Right lobe of liver (tissue), 6 donors: ENCODE data around the gene MIOX. TPM values are rescaled to one million over a fixed set of nuclear protein-coding genes. Genes with fewer than 3 reads are reported as not detected.

ENCODE experiments used
- ATAC-seq, 4 donors: fragments of 200-7000 bp; cut with Tn5 transposase; one replicate each; pipeline ENCODE4 v1.9.1; 2020; ENCODE audit warnings: mild to moderate bottlenecking in 4 of 4, moderate library complexity in 4 of 4
- DNase-seq, 3 donors: peaks; one replicate each; pipeline ENCODE4 v3.0.0-alpha.2; 2020
- H3K27ac ChIP-seq, 3 donors: fragments of 200-600 bp; one replicate each; pipeline ENCODE4 v1.8.0; 2022
- H3K27me3 ChIP-seq, 2 donors: fragments of 200-600 bp; one replicate each; pipeline ENCODE4 v1.8.0; 2022
- H3K36me3 ChIP-seq, 4 donors: fragments of 200-600 bp; sonication (generic) in 1 of 4; one replicate each; pipeline versions ENCODE4 v1.5.1 to v1.8.0; 2017 to 2022; ENCODE audit warnings: control low read depth in 1 of 4
- H3K4me1 ChIP-seq, 4 donors: fragments of 200-600 bp; sonication (generic) in 1 of 4; one replicate each; pipeline versions ENCODE4 v1.5.1 to v1.8.0; 2017 to 2022; ENCODE audit warnings: control low read depth in 1 of 4
- H3K4me3 ChIP-seq, 3 donors: fragments of 200-600 bp; one replicate each; pipeline ENCODE4 v1.8.0; 2022
- H3K9me3 ChIP-seq, 4 donors: fragments of 200-600 bp; sonication (generic) in 1 of 4; one replicate each; pipeline versions ENCODE4 v1.5.1 to v1.8.0; 2017 to 2022; ENCODE audit warnings: control low read depth in 1 of 4
- POLR2A ChIP-seq: fragments of 450-650 bp; IDR thresholded peaks from one replicate; pipeline ENCODE4 v1.6.1; 2017; ENCODE audit warnings: antibody characterized with exemption, mild to moderate bottlenecking
- WGBS: methylation state at CpG from one replicate; pipeline ENCODE4 v1.1.6; 2018; ENCODE audit warnings: low coverage, low lambda C conversion rate; ENCODE audit not compliant: insufficient coverage; ENCODE audit errors: missing lambda C conversion rate; 5-methylcytosine and 5-hydroxymethylcytosine counted together
- intact Hi-C, 2 donors: fragments of 100-400 bp; cut with DNase I; formaldehyde crosslinking; loops; one replicate each; pipeline versions ENCODE4 v1.11.2 to v1.14.1; 2022
- total RNA-seq, 6 experiments: library from RNA; depleted of rRNA in 2 of 6; stranded (reverse); fragments of >200 nt in 2 of 6; fragmentation: NEBNext Ultra II Directional in 3 of 6; extraction: Animal tissue kit (Norgen Biotek cat#: 25700) in 3 of 6; gene quantifications; one replicate each; pipeline versions ENCODE4 v1.1.0 to v1.2.4, GENCODE V29; 2016 to 2023
- TF ChIP-seq, protein P1 (sequence below), 4 donors: fragments of 200-600 bp in 3 of 4; fragments of 450-650 bp in 1 of 4; IDR thresholded peaks; one replicate each; pipeline versions ENCODE4 v1.5.1 to v1.8.0; 2016 to 2022; ENCODE audit warnings: antibody characterized with exemption in 4 of 4, mild to moderate bottlenecking in 2 of 4
- donor health status: DM: no; HTN: yes; CAD: no.
- donor health status: DM: no; HTN: no; CAD: no.
- donor health status: DM: no; HTN: no; CAD: no.
- donor health status: DM: no; HTN: yes; CAD: no.
- donor health status: DM: no; HTN: yes; CAD: no.

Gene MIOX
- total RNA-seq, 6 experiments from 2014 or later = not detected

DNA sequence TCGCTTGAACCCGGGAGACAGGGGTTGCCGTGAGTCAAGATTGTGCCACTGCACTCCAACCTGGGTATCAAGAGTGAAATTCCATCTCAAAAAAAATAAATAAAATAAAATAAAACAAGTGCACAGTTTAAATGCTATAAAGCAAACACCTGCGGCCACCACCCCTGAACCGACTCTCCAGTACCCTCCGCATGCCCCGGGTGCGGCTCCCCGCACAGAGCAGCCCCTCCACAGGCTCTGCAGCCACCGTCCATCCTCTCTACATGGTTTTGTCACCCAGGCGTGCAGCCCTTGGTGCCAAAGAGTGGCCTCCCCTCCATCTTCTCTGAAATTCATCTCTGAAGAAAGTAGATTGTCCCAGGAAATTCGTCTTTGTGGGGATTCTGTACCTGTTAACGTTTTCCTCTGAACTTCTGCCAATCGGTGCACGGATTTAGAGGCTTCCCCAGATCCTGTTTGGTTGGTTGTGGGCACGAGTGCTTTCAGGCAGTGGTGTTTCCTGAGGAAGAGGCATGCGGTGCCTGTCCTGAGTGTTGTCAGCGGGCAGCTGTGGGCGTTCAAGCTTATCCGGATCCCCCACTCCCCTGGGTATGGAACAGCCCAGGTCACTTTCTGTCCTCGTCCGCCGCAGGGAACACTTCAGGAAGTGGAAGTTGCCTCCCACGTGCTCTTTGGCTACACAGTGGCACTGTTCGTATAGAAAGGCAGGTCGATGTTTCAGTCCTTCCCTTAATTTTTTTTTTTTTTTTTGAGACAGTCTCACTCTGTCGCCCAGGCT, 4.1 kb downstream of the MIOX start:
- H3K27me3 ChIP-seq = no peaks in the 10 kb centered on the region
- no peak overlapping the region for H3K4me3 ChIP-seq
- no peak for TF ChIP-seq POLR2A
- TF ChIP-seq, protein P1, sequence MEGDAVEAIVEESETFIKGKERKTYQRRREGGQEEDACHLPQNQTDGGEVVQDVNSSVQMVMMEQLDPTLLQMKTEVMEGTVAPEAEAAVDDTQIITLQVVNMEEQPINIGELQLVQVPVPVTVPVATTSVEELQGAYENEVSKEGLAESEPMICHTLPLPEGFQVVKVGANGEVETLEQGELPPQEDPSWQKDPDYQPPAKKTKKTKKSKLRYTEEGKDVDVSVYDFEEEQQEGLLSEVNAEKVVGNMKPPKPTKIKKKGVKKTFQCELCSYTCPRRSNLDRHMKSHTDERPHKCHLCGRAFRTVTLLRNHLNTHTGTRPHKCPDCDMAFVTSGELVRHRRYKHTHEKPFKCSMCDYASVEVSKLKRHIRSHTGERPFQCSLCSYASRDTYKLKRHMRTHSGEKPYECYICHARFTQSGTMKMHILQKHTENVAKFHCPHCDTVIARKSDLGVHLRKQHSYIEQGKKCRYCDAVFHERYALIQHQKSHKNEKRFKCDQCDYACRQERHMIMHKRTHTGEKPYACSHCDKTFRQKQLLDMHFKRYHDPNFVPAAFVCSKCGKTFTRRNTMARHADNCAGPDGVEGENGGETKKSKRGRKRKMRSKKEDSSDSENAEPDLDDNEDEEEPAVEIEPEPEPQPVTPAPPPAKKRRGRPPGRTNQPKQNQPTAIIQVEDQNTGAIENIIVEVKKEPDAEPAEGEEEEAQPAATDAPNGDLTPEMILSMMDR (IDR thresholded peaks at IDR 0.05) = no peak
- no peaks in the 10 kb centered on the region for H3K36me3 ChIP-seq
- no peaks in the 10 kb centered on the region for H3K9me3 ChIP-seq
- intact Hi-C loops = no loop called here
- WGBS = 53% methylated on average over 14 of the region's 27 CpGs
- no peak overlapping the region for H3K27ac ChIP-seq
- H3K4me1 ChIP-seq = no peaks in the 10 kb centered on the region
- DNase-seq = no peak
- ATAC-seq = no peak

GRCh38 chr22:50497093-50497492, 10.4 kb downstream of the MIOX start:
- TF ChIP-seq POLR2A = no peak
- TF ChIP-seq, protein P1 (IDR thresholded peaks at IDR 0.05) = no peak
- Histone ChIP-seq H3K27ac (no peak overlapping the region), H3K27me3 (no peaks in the 10 kb centered on the region), H3K9me3 (no peaks in the 10 kb centered on the region), H3K36me3 (no peaks in the 10 kb centered on the region), H3K4me1 (peaks cover 0 to 8% (median 0%) of the 10 kb centered on the region in 4 donors), H3K4me3 (no peak overlapping the region)
- WGBS = 50% methylated on average over 6 of the region's 6 CpGs
- intact Hi-C loops = no loop called here
- no peak for DNase-seq
- no peak for ATAC-seq

DNA sequence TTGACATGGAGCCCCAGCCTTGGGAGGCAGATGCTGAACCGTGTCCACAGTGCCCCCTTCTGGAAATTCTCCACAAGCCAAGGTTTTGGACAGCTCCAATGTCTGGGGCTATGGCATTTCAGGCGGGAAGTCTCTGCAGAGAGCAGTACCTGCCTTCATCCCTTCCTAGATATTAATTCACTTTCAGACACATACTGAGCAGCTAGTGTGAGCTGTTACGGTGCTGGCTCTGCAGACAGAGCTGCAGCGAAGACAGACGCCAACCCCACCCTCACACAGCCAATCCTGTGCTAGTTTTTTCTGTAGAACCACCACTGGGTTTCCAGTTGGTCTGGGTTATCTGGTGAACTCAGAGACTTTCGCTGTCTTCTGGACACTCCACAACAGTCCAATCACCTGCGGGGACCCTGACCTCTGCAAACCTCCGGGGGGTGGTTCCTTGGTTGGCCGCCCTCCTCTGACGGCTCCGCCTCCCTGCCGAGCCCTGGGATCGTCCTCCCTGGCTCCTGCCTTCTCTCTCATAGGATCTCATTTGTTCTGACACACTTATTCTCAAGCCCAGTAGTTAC, 11.7 kb downstream of the MIOX start:
- DNase-seq (peak; percentile 68 to 86 (median 86)), ATAC-seq (peak; percentile 89 to 96 (median 94))
- Histone ChIP-seq H3K4me3 (no peak overlapping the region), H3K4me1 (peaks cover 0 to 8% (median 0%) of the 10 kb centered on the region in 4 donors), H3K27me3 (no peaks in the 10 kb centered on the region), H3K36me3 (peaks cover 0 to 7% (median 3%) of the 10 kb centered on the region in 4 donors), H3K9me3 (no peaks in the 10 kb centered on the region), H3K27ac (peak overlapping the region in 2 of 3 donors; percentile 41 to 44)
- intact Hi-C loops = no loop called here
- TF ChIP-seq POLR2A = no peak
- TF ChIP-seq, protein P1 (IDR thresholded peaks at IDR 0.05) = peak; percentile 54 to 73 (median 60)
- WGBS = 5% methylated on average over 5 of the region's 13 CpGs

DNA sequence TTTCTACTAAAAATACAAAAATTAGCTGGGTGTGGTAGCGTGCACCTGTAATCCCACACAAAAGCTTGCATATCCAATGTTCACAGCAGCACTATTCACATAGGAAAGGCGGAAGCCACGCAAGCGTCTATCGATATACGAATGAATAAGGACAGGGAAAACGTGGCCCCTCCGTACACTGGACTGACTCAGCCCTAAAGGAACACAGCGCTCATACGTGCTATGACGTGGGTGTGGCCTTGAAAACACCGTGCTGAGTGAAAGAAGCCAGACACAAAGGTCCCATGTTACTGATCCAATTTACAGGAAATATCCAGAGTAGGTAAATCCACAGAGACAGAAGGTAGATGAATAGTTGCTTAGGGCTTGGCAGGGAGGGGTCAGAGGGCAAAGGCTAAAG, 13.8 kb downstream of the MIOX start:
- peaks cover 0 to 12% (median 3%) of the 10 kb centered on the region in 4 donors for H3K36me3 ChIP-seq
- WGBS = 93% methylated on average over 12 of the region's 12 CpGs

More for the DNA sequence above, 13.8 kb downstream of the MIOX start:
- no peak for TF ChIP-seq POLR2A
- TF ChIP-seq, protein P1 (IDR thresholded peaks at IDR 0.05) = no peak
- Histone ChIP-seq H3K4me3 (no peak overlapping the region), H3K9me3 (no peaks in the 10 kb centered on the region), H3K4me1 (peaks cover 0 to 8% (median 0%) of the 10 kb centered on the region in 4 donors), H3K27me3 (no peaks in the 10 kb centered on the region), H3K27ac (no peak overlapping the region)
- intact Hi-C loops = no loop called here
- no peak for ATAC-seq
- DNase-seq = no peak
